Spleen (tissue), 11 donors: ENCODE measurements around the gene FCRLB. TPM values are rescaled to one million over a fixed set of nuclear protein-coding genes. Genes with fewer than 3 reads are reported as not detected.
"Not testable (repeated sequence)": the region's sequence is repeated elsewhere in the genome, so short reads cannot be mapped to it uniquely, and the experiment has no call there.

Experiments used
- DNase-seq: peaks from one replicate; pipeline ENCODE4 v3.0.0-alpha.2; 2020
- H3K27ac ChIP-seq, 8 donors: fragments of 200-600 bp; sonication (generic) in 7 of 8; 1 replicate in 4 of 8; 2 replicates in 4 of 8; pipeline versions ENCODE4 v1.5.0 to v1.8.0; 2016 to 2021; ENCODE audit warnings: inconsistent platforms in 4 of 8, mild to moderate bottlenecking in 4 of 8, moderate library complexity in 1 of 8
- H3K27me3 ChIP-seq, 7 donors: fragments of 200-600 bp; sonication (generic) in 6 of 7; replicated peaks in 1 of 7; 1 replicate in 4 of 7; 2 replicates in 3 of 7; pipeline versions ENCODE4 v1.5.0 to v1.8.0; 2016 to 2021; ENCODE audit warnings: inconsistent platforms in 3 of 7, mild to moderate bottlenecking in 1 of 7
- H3K36me3 ChIP-seq, 6 donors: fragments of 200-600 bp; sonication (generic) in 5 of 6; 1 replicate in 4 of 6; 2 replicates in 2 of 6; pipeline versions ENCODE4 v1.5.0 to v1.8.0; 2016 to 2021; ENCODE audit warnings: inconsistent platforms in 2 of 6
- H3K4me1 ChIP-seq, 6 donors: fragments of 200-600 bp; sonication (generic) in 5 of 6; 1 replicate in 3 of 6; 2 replicates in 3 of 6; pipeline versions ENCODE4 v1.5.0 to v1.8.0; 2016 to 2021; ENCODE audit warnings: inconsistent platforms in 3 of 6
- H3K4me3 ChIP-seq, 8 donors: fragments of 200-600 bp; sonication (generic) in 7 of 8; 1 replicate in 4 of 8; 2 replicates in 4 of 8; pipeline versions ENCODE4 v1.5.0 to v1.8.0; 2016 to 2021; ENCODE audit warnings: inconsistent platforms in 4 of 8, mild to moderate bottlenecking in 4 of 8, moderate library complexity in 2 of 8
- H3K9me3 ChIP-seq, 8 donors: fragments of 200-600 bp; sonication (generic) in 7 of 8; 1 replicate in 4 of 8; 2 replicates in 4 of 8; pipeline versions ENCODE4 v1.5.0 to v1.8.0; 2016 to 2021; ENCODE audit warnings: inconsistent platforms in 4 of 8
- POLR2A ChIP-seq, 3 donors: fragments of 450-650 bp; IDR thresholded peaks; one replicate each; pipeline ENCODE4 v1.5.1; 2017; ENCODE audit warnings: antibody characterized with exemption in 3 of 3, mild to moderate bottlenecking in 1 of 3
- POLR2AphosphoS5 ChIP-seq, 3 donors: sonication (generic); formaldehyde crosslinking; IDR thresholded peaks; one replicate each; pipeline ENCODE4 v1.5.1; 2017; ENCODE audit warnings: antibody characterized with exemption in 3 of 3
- WGBS, 5 donors: extraction: QIAGEN DNeasy Blood & Tissue Kit in 3 of 5; methylation state at CpG; one replicate each; pipeline versions ENCODE4 v1.1.5 to v1.1.7; 2013 to 2018; 5-methylcytosine and 5-hydroxymethylcytosine counted together
- intact Hi-C: fragments of 100-400 bp; cut with DNase I; formaldehyde crosslinking; loops from one replicate; pipeline ENCODE4 v1.15.0; 2023; ENCODE audit warnings: low total_unique reads
- polyA plus RNA-seq, 3 donors: library from polyadenylated mRNA; stranded (reverse); fragments of 200-250 nt; gene quantifications; one replicate each; pipeline ENCODE4 v1.2.1, GENCODE V29; 2013
- total RNA-seq, 7 donors: library from RNA; depleted of rRNA in 3 of 7; stranded (reverse); fragments of >200 nt in 3 of 7; fragmentation: NEBNext Ultra II Directional in 4 of 7; extraction: Animal tissue kit (Norgen Biotek cat#: 25700) in 4 of 7; gene quantifications; one replicate each; pipeline versions ENCODE4 v1.1.0 to v1.2.1, GENCODE V29; 2016 to 2021
- TF ChIP-seq, protein P1 (sequence below), 11 experiments: fragments of 200-600 bp in 7 of 11; fragments of 450-650 bp in 4 of 11; sonication (generic) in 4 of 11; IDR thresholded peaks in 8 of 11; conservative IDR thresholded peaks in 3 of 11; 1 replicate in 7 of 11; 2 replicates in 4 of 11; pipeline versions ENCODE4 v1.4.0 to v1.8.0; 2016 to 2021; ENCODE audit warnings: antibody characterized with exemption in 11 of 11, inconsistent platforms in 4 of 11, mild to moderate bottlenecking in 1 of 11
- donor health status: healthy with polysubstance abuse.
- donor health status: DM: no; HTN: no; CAD: no; lungs with moderate emphysema.
- donor health status: DM: no; HTN: no; CAD: no.
- donor health status: Bipolar disorder and iron deficiency.
- donor health status: healthy.
- donor health status: DM: no; HTN: no; CAD: no.
- donor health status: DM: yes; HTN: yes; CAD: no.

Gene FCRLB
- total and polyA plus RNA-seq, 10 donors: 1.2 to 4.3 (median 2.1) TPM

DNA sequence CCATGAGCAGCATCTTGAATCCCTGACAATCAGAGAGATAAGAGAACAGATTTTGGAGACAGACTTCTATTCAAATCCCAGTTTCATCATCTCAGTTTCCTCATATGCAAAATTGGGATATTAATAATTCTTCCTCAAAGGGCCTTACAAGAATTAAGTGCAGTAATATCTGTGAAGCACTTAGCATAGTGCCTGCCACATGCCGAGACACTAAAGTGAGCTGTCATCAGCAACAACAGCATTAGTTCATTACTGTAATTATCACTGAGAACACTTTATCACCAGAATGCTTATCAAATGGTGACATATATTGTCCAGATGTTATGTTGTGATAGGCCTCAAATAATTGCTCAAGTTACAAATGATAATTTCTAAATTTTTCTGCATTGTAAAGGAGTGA is 922 bp upstream of the FCRLB start:
- Histone ChIP-seq H3K4me3 (no peak overlapping the region), H3K27ac (no peak overlapping the region), H3K9me3 (no peaks in the 10 kb centered on the region), H3K36me3 (no peaks in the 10 kb centered on the region), H3K27me3 (peaks cover 0 to 39% (median 0%) of the 10 kb centered on the region in 7 donors), H3K4me1 (peaks cover 6 to 63% (median 27%) of the 10 kb centered on the region in 6 donors)
- intact Hi-C loops: no loop called here
- no peak for DNase-seq
- 78 to 93% (median 84%) methylated on average over 1 of the region's 1 CpG for WGBS, 5 donors
- TF ChIP-seq, protein P1, sequence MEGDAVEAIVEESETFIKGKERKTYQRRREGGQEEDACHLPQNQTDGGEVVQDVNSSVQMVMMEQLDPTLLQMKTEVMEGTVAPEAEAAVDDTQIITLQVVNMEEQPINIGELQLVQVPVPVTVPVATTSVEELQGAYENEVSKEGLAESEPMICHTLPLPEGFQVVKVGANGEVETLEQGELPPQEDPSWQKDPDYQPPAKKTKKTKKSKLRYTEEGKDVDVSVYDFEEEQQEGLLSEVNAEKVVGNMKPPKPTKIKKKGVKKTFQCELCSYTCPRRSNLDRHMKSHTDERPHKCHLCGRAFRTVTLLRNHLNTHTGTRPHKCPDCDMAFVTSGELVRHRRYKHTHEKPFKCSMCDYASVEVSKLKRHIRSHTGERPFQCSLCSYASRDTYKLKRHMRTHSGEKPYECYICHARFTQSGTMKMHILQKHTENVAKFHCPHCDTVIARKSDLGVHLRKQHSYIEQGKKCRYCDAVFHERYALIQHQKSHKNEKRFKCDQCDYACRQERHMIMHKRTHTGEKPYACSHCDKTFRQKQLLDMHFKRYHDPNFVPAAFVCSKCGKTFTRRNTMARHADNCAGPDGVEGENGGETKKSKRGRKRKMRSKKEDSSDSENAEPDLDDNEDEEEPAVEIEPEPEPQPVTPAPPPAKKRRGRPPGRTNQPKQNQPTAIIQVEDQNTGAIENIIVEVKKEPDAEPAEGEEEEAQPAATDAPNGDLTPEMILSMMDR (IDR thresholded peaks at IDR 0.05 in 8 of 11, conservative IDR thresholded peaks at IDR 0.05 in 3 of 11): no peak
- TF ChIP-seq POLR2A (IDR thresholded peaks at IDR 0.05) (no peak), POLR2AphosphoS5 (IDR thresholded peaks at IDR 0.05) (no peak)

DNA sequence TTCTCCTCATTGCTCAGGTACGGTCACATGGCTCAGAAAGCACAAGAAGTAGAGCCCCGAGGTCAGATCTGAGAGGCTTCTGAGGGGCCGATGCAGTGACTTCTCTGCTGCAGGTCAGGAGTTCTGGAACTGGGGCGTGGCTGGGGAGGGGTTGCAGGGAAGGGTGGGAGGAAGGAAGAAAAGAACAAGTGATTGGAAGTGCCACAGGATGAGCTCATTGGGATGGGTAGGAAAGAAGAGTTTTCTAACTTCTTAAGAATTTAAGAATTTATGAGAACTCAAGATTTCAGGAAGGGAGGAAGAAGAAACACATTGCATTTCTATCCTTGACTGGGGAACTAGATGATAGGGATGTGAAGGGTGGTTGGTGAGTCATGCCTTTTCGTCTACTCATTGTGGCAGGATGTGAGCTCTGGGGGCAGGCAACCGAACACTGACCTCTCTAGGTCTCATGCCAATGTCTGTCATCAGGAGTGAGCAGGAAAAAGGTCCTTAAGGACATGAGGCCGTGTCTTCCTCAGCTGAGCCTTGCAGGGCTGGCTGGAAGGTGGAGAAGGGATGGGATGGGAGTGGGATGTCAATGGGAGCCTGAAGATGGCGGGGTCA is 497 bp downstream of the FCRLB start:
- peaks cover 6 to 77% (median 40%) of the 10 kb centered on the region in 6 donors for H3K4me1 ChIP-seq
- H3K27me3 ChIP-seq: peaks cover 0 to 46% (median 0%) of the 10 kb centered on the region in 7 donors
- no peak for DNase-seq
- intact Hi-C loops: no loop called here
- H3K9me3 ChIP-seq: no peaks in the 10 kb centered on the region
- no peaks in the 10 kb centered on the region for H3K36me3 ChIP-seq
- WGBS, 5 donors: 46 to 57% (median 52%) methylated on average over 8 of the region's 8 CpGs
- TF ChIP-seq, protein P1 (IDR thresholded peaks at IDR 0.05 in 8 of 11, conservative IDR thresholded peaks at IDR 0.05 in 3 of 11): no peak
- TF ChIP-seq POLR2A (IDR thresholded peaks at IDR 0.05) (no peak), POLR2AphosphoS5 (IDR thresholded peaks at IDR 0.05) (no peak)
- no peak overlapping the region for H3K27ac ChIP-seq
- no peak overlapping the region for H3K4me3 ChIP-seq

DNA sequence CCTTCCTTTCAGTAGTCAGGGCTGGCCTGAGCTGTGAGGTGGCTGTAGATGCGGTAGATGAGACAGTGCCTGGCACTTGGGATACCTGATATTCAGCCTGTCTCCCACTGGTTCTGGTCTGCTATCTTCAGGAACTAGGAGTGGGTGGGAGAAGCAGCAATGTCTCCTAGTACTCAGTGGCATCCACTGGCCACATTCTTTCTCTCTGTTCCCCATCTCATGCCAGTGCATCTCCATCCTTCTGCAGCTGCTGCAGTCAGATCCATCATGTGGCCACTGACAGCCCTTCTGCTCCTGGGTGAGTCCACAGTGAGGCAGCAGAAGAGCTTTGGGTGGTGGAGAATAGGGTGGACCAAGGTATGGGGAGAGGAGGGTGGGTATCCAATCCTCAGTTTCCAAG is 1.1 kb downstream of the FCRLB start:
- H3K9me3 ChIP-seq: no peaks in the 10 kb centered on the region
- H3K36me3 ChIP-seq: no peaks in the 10 kb centered on the region
- peaks cover 6 to 81% (median 43%) of the 10 kb centered on the region in 6 donors for H3K4me1 ChIP-seq
- DNase-seq: no peak
- H3K4me3 ChIP-seq: no peak overlapping the region
- H3K27me3 ChIP-seq: peaks cover 0 to 46% (median 0%) of the 10 kb centered on the region in 7 donors
- WGBS, 5 donors: 90 to 100% (median 96%) methylated on average over 1 of the region's 1 CpG
- TF ChIP-seq, protein P1 (IDR thresholded peaks at IDR 0.05 in 8 of 11, conservative IDR thresholded peaks at IDR 0.05 in 3 of 11): no peak
- TF ChIP-seq POLR2AphosphoS5 (IDR thresholded peaks at IDR 0.05): no peak
- no peak for TF ChIP-seq POLR2A (IDR thresholded peaks at IDR 0.05)
- H3K27ac ChIP-seq: no peak overlapping the region
- intact Hi-C loops: no loop called here

DNA sequence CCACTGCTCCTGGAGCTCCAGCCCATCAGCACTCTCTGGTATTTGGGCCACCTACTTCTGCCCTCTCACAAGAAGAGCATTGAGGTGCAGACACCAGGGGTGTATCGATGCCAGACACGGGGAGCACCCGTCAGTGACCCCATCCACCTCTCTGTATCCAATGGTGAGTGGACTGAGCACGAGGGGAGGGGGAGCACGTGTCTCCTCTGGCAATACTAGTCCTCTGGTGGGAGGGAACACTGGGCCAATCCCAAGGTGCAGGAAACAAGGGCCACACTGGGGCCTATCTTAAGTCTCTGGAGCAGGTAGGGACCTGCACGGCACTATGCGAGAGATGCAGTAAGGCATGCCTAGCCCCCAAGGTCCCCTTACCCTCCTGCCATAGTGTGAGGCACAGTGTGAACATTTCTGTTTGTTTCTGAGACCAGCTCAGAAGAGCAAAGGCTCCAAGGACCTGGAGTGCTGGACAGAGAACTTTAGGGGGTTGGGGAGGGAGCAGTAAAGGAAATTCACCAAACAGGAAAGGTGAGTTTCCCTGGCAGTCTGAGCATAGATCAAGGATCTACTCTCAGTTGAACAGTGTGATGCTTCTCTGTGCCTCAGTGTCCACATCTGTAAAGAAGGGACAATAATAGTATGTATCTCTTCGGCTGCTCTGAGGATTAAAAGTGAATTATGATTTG is 2.3 kb downstream of the FCRLB start:
- DNase-seq: no peak
- no peak overlapping the region for H3K27ac ChIP-seq
- 86 to 94% (median 92%) methylated on average over 6 to 8 of the region's 8 CpGs for WGBS, 5 donors
- H3K4me1 ChIP-seq: peaks cover 9 to 81% (median 45%) of the 10 kb centered on the region in 6 donors
- no peaks in the 10 kb centered on the region for H3K9me3 ChIP-seq
- H3K4me3 ChIP-seq: no peak overlapping the region
- peaks cover 0 to 53% (median 0%) of the 10 kb centered on the region in 7 donors for H3K27me3 ChIP-seq
- TF ChIP-seq, protein P1 (IDR thresholded peaks at IDR 0.05 in 8 of 11, conservative IDR thresholded peaks at IDR 0.05 in 3 of 11): no peak
- TF ChIP-seq POLR2A (IDR thresholded peaks at IDR 0.05): no peak
- TF ChIP-seq POLR2AphosphoS5 (IDR thresholded peaks at IDR 0.05): no peak
- intact Hi-C loops: no loop called here
- H3K36me3 ChIP-seq: no peaks in the 10 kb centered on the region

DNA sequence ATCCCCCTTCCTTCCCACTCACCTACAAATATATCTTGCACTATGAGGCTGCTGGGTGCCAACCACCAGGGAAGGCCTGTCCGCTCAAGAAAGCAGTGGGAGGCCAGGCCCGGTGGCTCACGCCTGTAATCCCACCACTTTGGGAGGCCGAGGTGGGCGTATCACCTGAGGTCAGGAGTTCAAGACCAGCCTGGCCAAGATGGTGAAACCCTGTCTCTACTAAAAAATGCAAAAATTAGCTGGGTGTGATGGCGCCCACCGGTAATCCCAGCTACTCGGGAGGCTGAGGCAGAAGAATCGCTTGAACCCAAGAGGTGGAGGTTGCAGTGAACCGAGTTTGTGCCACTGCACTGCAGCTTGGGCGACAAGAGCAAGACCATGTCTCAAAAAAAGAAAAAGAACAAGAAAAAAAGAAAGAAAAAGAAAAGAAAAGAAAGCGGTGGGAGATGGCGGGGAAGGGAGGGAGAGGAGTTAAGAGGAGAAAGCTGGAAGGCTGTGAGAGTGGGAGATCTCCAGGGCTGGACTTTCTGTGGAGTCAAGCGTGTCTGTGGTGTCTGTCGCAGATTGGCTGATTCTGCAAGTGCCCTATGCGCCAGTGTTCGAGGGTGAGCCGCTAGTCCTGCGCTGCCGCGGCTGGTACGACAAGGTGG is 4.0 kb downstream of the FCRLB start:
- Histone ChIP-seq H3K4me3 (peak overlapping the region; percentile 68 to 97 (median 80)), H3K27me3 (peaks cover 0 to 53% (median 0%) of the 10 kb centered on the region in 7 donors), H3K27ac (peak overlapping the region; percentile 84 to 96 (median 87)), H3K4me1 (peaks cover 4 to 73% (median 35%) of the 10 kb centered on the region in 6 donors)
- intact Hi-C loops, H3K36me3 ChIP-seq, H3K9me3 ChIP-seq, DNase-seq: not testable (repeated sequence)
- WGBS, 5 donors: 51 to 56% (median 55%) methylated on average over 22 of the region's 22 CpGs
